NB4 (cell line): ENCODE data around the gene ANKRD60.

ENCODE experiments used
- MYC ChIP-seq: IDR thresholded peaks from 2 replicates; pipeline ENCODE4 v1.6.1; 2011; ENCODE audit warnings: low read depth, low read length
- POLR2A ChIP-seq: IDR thresholded peaks from 2 replicates; pipeline ENCODE4 v1.6.1; 2011; ENCODE audit warnings: mild to moderate bottlenecking; ENCODE audit not compliant: insufficient read length; ENCODE audit errors: extremely low read depth
- TF ChIP-seq, protein P1 (sequence below): IDR thresholded peaks from one replicate; pipeline ENCODE4 v1.5.1; 2012; ENCODE audit warnings: low read depth, low read length

GRCh38 chr20:58233393-58233792 lies 4.9 kb upstream of the ANKRD60 start:
- TF ChIP-seq, protein P1, sequence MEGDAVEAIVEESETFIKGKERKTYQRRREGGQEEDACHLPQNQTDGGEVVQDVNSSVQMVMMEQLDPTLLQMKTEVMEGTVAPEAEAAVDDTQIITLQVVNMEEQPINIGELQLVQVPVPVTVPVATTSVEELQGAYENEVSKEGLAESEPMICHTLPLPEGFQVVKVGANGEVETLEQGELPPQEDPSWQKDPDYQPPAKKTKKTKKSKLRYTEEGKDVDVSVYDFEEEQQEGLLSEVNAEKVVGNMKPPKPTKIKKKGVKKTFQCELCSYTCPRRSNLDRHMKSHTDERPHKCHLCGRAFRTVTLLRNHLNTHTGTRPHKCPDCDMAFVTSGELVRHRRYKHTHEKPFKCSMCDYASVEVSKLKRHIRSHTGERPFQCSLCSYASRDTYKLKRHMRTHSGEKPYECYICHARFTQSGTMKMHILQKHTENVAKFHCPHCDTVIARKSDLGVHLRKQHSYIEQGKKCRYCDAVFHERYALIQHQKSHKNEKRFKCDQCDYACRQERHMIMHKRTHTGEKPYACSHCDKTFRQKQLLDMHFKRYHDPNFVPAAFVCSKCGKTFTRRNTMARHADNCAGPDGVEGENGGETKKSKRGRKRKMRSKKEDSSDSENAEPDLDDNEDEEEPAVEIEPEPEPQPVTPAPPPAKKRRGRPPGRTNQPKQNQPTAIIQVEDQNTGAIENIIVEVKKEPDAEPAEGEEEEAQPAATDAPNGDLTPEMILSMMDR, result no peak
- no peak for TF ChIP-seq MYC
- TF ChIP-seq POLR2A, result no peak
